ENCODE data around the gene AWAT2.

- TF ChIP-seq POLR2AphosphoS5 (IDR thresholded peaks at IDR 0.05; ENCODE audit: borderline replicate concordance, low read depth, low read length): no peak
- TF ChIP-seq EZH2 (IDR thresholded peaks at IDR 0.05): no peak
- TF ChIP-seq FOXP2 (optimal IDR thresholded peaks at IDR 0.05; ENCODE audit: control extremely low read depth, extremely low read length, insufficient read depth): no peak
Observed at GRCh38 chrX:70029863-70030262, 19.9 kb downstream of the AWAT2 start.
